Large intestine (tissue), 3 donors: ENCODE results near the gene XAGE1A. TPM values are rescaled to one million over a fixed set of nuclear protein-coding genes. Genes with fewer than 3 reads are reported as not detected.
"Not testable (repeated sequence)": the region's sequence is repeated elsewhere in the genome, so short reads cannot be mapped to it uniquely, and the experiment has no call there.

ENCODE experiments used
- DNase-seq, 2 donors: peaks; one replicate each; pipeline versions ENCODE4 v3.0.0 to v3.0.0-alpha.2; 2013
- H3K27ac ChIP-seq: one replicate; pipeline ENCODE4 v1.5.1; 2013; ENCODE audit warnings: low read length
- H3K27me3 ChIP-seq: 2 replicates; pipeline ENCODE4 v1.6.1; 2013; ENCODE audit warnings: low read length; ENCODE audit not compliant: control insufficient read depth, insufficient read depth
- H3K36me3 ChIP-seq: 2 replicates; pipeline ENCODE4 v1.6.1; 2013; ENCODE audit warnings: low read length; ENCODE audit not compliant: control insufficient read depth, insufficient read depth
- H3K4me1 ChIP-seq: one replicate; pipeline ENCODE4 v1.6.1; 2013; ENCODE audit warnings: low read length; ENCODE audit not compliant: control insufficient read depth, insufficient read depth
- H3K4me3 ChIP-seq: one replicate; pipeline ENCODE4 v1.5.1; 2013; ENCODE audit warnings: low read length
- H3K9me3 ChIP-seq: one replicate; pipeline ENCODE4 v1.6.1; 2013; ENCODE audit warnings: mild to moderate bottlenecking, low read depth, low read length, moderate library complexity; ENCODE audit not compliant: control insufficient read depth
- WGBS: methylation state at CpG from one replicate; pipeline ENCODE4 v1.1.5; 2013; ENCODE audit warnings: low lambda C conversion rate; ENCODE audit not compliant: insufficient coverage; 5-methylcytosine and 5-hydroxymethylcytosine counted together
- polyA plus RNA-seq: library from polyadenylated mRNA; unstranded; fragments of 120-200 nt; gene quantifications from one replicate; pipeline ENCODE4 v1.2.1, GENCODE V29; 2013

Gene XAGE1A
- polyA plus RNA-seq, 1 donor = not detected

GRCh38 chrX:52516987-52517325 lies 21.3 kb downstream of the XAGE1A start, which contains the start of gene XAGE1B:
TSS of gene XAGE1B (minus strand) at chrX:52517063. CDS start at chrX:52515527, 1,536 bp downstream.
- H3K9me3 ChIP-seq, H3K4me3 ChIP-seq, DNase-seq, H3K4me1 ChIP-seq, H3K27me3 ChIP-seq, H3K36me3 ChIP-seq, H3K27ac ChIP-seq: not testable (repeated sequence)
- no CpG with 5 or more reads among the region's 18 CpGs for WGBS

- H3K27ac ChIP-seq, H3K27me3 ChIP-seq, H3K36me3 ChIP-seq, H3K9me3 ChIP-seq, DNase-seq, H3K4me3 ChIP-seq, H3K4me1 ChIP-seq: not testable (repeated sequence)
- no CpG with 5 or more reads among the region's 4 CpGs for WGBS
Observed at GRCh38 chrX:52541051-52541450, 45.4 kb downstream of the XAGE1A start.

- H3K4me3 ChIP-seq = no peak overlapping the region
- H3K27me3 ChIP-seq = no peaks in the 10 kb centered on the region
- no peaks in the 10 kb centered on the region for H3K9me3 ChIP-seq
- H3K27ac ChIP-seq = no peak overlapping the region
- no peak for DNase-seq
- WGBS = no CpG with 5 or more reads among the region's 6 CpGs
- no peaks in the 10 kb centered on the region for H3K36me3 ChIP-seq
- no peaks in the 10 kb centered on the region for H3K4me1 ChIP-seq
Observed at GRCh38 chrX:52542311-52542710, 46.7 kb downstream of the XAGE1A start.

- Histone ChIP-seq H3K4me3 (no peak overlapping the region), H3K36me3 (no peaks in the 10 kb centered on the region), H3K9me3 (no peaks in the 10 kb centered on the region), H3K27ac (no peak overlapping the region), H3K27me3 (no peaks in the 10 kb centered on the region), H3K4me1 (no peaks in the 10 kb centered on the region)
- DNase-seq = no peak
- 100% methylated on average over 1 of the region's 21 CpGs for WGBS
Observed at GRCh38 chrX:52544147-52544840, 48.7 kb downstream of the XAGE1A start.

GRCh38 chrX:52548769-52549168 lies 53.2 kb downstream of the XAGE1A start:
- H3K9me3 ChIP-seq, H3K4me1 ChIP-seq, H3K36me3 ChIP-seq, H3K27ac ChIP-seq, H3K27me3 ChIP-seq, DNase-seq, H3K4me3 ChIP-seq: not testable (repeated sequence)
- no CpG with 5 or more reads among the region's 3 CpGs for WGBS

Other genes starting within 250 kb of the XAGE1A start
- gene XAGE2, start 126.8 kb upstream of the XAGE1A start, polyA plus RNA-seq = 0.12 TPM
- not detected for gene XAGE1B, start 21.3 kb downstream of the XAGE1A start, polyA plus RNA-seq
- gene SSX7, start 159.1 kb downstream of the XAGE1A start, polyA plus RNA-seq = not detected
- not detected for gene SSX2, start 211.4 kb downstream of the XAGE1A start, polyA plus RNA-seq